Activated CD8-positive, alpha-beta T cell treated with anti-CD3 and anti-CD28 coated beads for 36 hours (primary cell): ENCODE results near the gene BMP10. TPM values are rescaled to one million over a fixed set of nuclear protein-coding genes. Genes with fewer than 3 reads are reported as not detected.

ENCODE experiments used
- ATAC-seq: fragments of 200-7000 bp; cut with Tn5 transposase; one replicate; pipeline ENCODE4 v1.10.0; 2021; ENCODE audit warnings: mild to moderate bottlenecking, moderate library complexity
- CTCF ChIA-PET: fragments of 350-600 bp; sonication (Branson Sonifier 250); formaldehyde crosslinking; loops from one replicate; lab custom pipeline; 2021; ENCODE audit warnings: antibody characterized with exemption; lab: Charles Lee
- POLR2A ChIA-PET: fragments of 350-600 bp; sonication (Branson Sonifier 250); formaldehyde crosslinking; loops from one replicate; lab custom pipeline; 2021; ENCODE audit warnings: antibody characterized with exemption; lab: Charles Lee
- DNase-seq: peaks from one replicate; pipeline ENCODE4 v3.0.0-alpha.2; 2020
- H3K27ac Mint-ChIP-seq: one replicate; pipeline ENCODE4 v1.8.0; 2021; ENCODE audit warnings: mild to moderate bottlenecking, mixed read lengths
- H3K27me3 Mint-ChIP-seq: one replicate; pipeline ENCODE4 v1.8.0; 2021; ENCODE audit warnings: mixed read lengths
- H3K36me3 Mint-ChIP-seq: one replicate; pipeline ENCODE4 v1.8.0; 2021; ENCODE audit warnings: low read depth, mixed read lengths
- H3K4me1 Mint-ChIP-seq: one replicate; pipeline ENCODE4 v1.8.0; 2021; ENCODE audit warnings: low read depth, mixed read lengths
- H3K4me3 Mint-ChIP-seq: one replicate; pipeline ENCODE4 v1.8.0; 2021; ENCODE audit warnings: mild to moderate bottlenecking, moderate library complexity, mixed read lengths
- H3K9me3 Mint-ChIP-seq: one replicate; pipeline ENCODE4 v1.8.0; 2021; ENCODE audit warnings: mixed read lengths
- intact Hi-C: fragments of 100-400 bp; cut with micrococcal nuclease; formaldehyde crosslinking; loops from one replicate; pipeline ENCODE4 v1.10.0; 2022
- total RNA-seq, 2 experiments: library from RNA; stranded (reverse); gene quantifications; one replicate each; pipeline ENCODE4 v1.2.3, GENCODE V29; 2021
- TF ChIP-seq, protein P1 (sequence below): fragments of 200-600 bp; IDR thresholded peaks from one replicate; pipeline ENCODE4 v1.8.0; 2022; ENCODE audit warnings: antibody characterized with exemption, mild to moderate bottlenecking

BMP10 gene
- total RNA-seq, 2 experiments from 2014 or later = not detected

GRCh38 chr2:68854476-68854875 is 16.7 kb downstream of the BMP10 start:
- DNase-seq (no peak), ATAC-seq (no peak)
- TF ChIP-seq, protein P1, sequence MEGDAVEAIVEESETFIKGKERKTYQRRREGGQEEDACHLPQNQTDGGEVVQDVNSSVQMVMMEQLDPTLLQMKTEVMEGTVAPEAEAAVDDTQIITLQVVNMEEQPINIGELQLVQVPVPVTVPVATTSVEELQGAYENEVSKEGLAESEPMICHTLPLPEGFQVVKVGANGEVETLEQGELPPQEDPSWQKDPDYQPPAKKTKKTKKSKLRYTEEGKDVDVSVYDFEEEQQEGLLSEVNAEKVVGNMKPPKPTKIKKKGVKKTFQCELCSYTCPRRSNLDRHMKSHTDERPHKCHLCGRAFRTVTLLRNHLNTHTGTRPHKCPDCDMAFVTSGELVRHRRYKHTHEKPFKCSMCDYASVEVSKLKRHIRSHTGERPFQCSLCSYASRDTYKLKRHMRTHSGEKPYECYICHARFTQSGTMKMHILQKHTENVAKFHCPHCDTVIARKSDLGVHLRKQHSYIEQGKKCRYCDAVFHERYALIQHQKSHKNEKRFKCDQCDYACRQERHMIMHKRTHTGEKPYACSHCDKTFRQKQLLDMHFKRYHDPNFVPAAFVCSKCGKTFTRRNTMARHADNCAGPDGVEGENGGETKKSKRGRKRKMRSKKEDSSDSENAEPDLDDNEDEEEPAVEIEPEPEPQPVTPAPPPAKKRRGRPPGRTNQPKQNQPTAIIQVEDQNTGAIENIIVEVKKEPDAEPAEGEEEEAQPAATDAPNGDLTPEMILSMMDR = no peak
- H3K27me3 Mint-ChIP-seq = peaks cover 5% of the 10 kb centered on the region
- no peaks in the 10 kb centered on the region for H3K9me3 Mint-ChIP-seq
- no peak overlapping the region for H3K4me3 Mint-ChIP-seq
- no peaks in the 10 kb centered on the region for H3K36me3 Mint-ChIP-seq
- H3K4me1 Mint-ChIP-seq = peaks cover 9% of the 10 kb centered on the region
- POLR2A ChIA-PET = interaction anchor here (1.8 kb wide), 1 partner anchor 54 kb away, joined by 4 read pairs; no protein-coding TSS in a partner anchor
- H3K27ac Mint-ChIP-seq = no peak overlapping the region
- intact Hi-C loops = no loop called here
- CTCF ChIA-PET = interaction anchor here (0.7 to 3.2 kb wide), 6 partner anchors 8 to 318 kb away, joined by 3 to 15 read pairs (median 3); no protein-coding TSS in a partner anchor

DNA sequence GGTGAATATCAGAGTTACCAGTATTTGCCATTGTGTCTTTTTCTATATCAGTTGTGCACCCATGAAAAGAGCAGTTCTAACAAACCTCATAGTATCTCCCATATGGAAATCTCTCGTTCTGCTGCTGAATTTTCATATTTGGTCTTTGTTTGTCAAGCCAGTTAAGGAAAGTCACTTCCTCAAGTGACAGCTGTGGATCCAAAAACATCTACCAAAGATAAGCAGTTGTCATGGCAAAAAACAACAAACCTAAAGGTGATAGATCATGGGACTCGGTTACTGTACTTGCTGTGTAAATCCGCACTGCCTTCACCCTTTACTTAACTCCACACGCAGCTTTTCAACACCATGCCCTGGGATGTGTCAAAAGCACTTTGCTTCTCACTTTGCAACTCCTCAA is 17.3 kb downstream of the BMP10 start:
- H3K9me3 Mint-ChIP-seq = no peaks in the 10 kb centered on the region
- ATAC-seq = no peak
- peaks cover 9% of the 10 kb centered on the region for H3K4me1 Mint-ChIP-seq
- no peak for DNase-seq
- intact Hi-C loops = no loop called here
- H3K4me3 Mint-ChIP-seq = no peak overlapping the region
- H3K27me3 Mint-ChIP-seq = peaks cover 6% of the 10 kb centered on the region
- H3K36me3 Mint-ChIP-seq = no peaks in the 10 kb centered on the region
- POLR2A ChIA-PET = interaction anchor here (1.8 kb wide), 1 partner anchor 54 kb away, joined by 4 read pairs; no protein-coding TSS in a partner anchor
- TF ChIP-seq, protein P1 = no peak
- H3K27ac Mint-ChIP-seq = no peak overlapping the region
- CTCF ChIA-PET = interaction anchor here (0.7 to 3.2 kb wide), 8 partner anchors 9 to 317 kb away, joined by 3 to 15 read pairs (median 3); no protein-coding TSS in a partner anchor

DNA sequence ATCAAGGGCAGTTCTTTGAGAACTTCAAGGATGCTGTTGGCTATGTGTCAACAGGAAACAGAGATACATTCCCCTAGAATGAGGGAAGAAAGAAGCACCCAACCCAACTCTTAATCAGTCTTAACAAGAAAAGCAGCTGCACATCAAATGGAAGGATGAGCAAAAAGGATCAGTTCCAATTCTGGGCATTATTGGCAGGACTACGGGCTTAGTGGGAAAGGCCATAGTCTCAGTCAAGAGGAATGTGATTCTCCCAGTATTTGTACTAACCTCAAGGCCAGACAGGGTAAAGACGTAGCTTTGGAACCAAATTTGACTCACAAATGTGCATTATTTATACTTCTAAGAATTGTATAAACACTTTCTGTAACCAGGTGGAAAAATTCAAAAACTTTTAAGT is 18.2 kb downstream of the BMP10 start:
- Mint-ChIP-seq H3K27me3 (peaks cover 10% of the 10 kb centered on the region), H3K4me1 (peaks cover 7% of the 10 kb centered on the region), H3K9me3 (no peaks in the 10 kb centered on the region), H3K36me3 (no peaks in the 10 kb centered on the region), H3K4me3 (no peak overlapping the region), H3K27ac (no peak overlapping the region)
- CTCF ChIA-PET = interaction anchor here (1.1 to 3.2 kb wide), 4 partner anchors 9 to 101 kb away, joined by 3 to 15 read pairs (median 4); no protein-coding TSS in a partner anchor
- POLR2A ChIA-PET = interaction anchor here (1.8 kb wide), 1 partner anchor 55 kb away, joined by 4 read pairs; no protein-coding TSS in a partner anchor
- intact Hi-C loops = no loop called here
- ATAC-seq (no peak), DNase-seq (no peak)
- TF ChIP-seq, protein P1 = no peak

GRCh38 chr2:68850524-68850923 is 20.7 kb downstream of the BMP10 start:
- Mint-ChIP-seq H3K9me3 (no peaks in the 10 kb centered on the region), H3K4me3 (no peak overlapping the region), H3K4me1 (no peaks in the 10 kb centered on the region), H3K36me3 (no peaks in the 10 kb centered on the region), H3K27ac (no peak overlapping the region), H3K27me3 (peaks cover 11% of the 10 kb centered on the region)
- CTCF ChIA-PET = interaction anchor here (0.8 to 4.8 kb wide), 7 partner anchors 11 to 141 kb away, joined by 3 to 27 read pairs (median 4); no protein-coding TSS in a partner anchor
- TF ChIP-seq, protein P1 = no peak
- intact Hi-C loops = no loop called here
- POLR2A ChIA-PET = no interaction called here
- no peak for ATAC-seq
- no peak for DNase-seq

DNA sequence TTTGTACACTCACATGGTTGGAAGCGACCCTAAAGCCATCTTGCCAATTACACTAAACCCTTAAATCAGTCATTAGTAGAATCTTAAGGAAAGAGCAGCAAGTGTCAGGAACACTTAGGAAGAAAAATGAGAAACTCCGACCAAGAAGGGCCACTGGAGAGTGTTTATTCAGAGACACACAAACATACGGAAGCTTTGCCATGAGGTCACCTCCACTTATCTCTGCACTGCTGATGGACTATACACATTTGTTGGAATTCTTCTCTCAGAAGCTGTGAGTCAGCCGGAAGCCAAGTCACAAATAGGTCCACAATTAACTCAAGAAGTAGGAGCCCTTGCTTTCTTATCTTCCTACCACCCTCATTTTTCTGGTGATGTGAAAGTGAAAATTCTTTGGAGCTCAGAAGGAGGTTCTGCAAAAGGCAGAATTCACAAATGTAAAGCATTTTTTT is 21.6 kb downstream of the BMP10 start:
- H3K27ac Mint-ChIP-seq = no peak overlapping the region
- TF ChIP-seq, protein P1 = no peak
- no peak for DNase-seq
- CTCF ChIA-PET = interaction anchor here (0.8 to 6.9 kb wide), 8 partner anchors 8 to 386 kb away, joined by 3 to 33 read pairs (median 4); no protein-coding TSS in a partner anchor
- POLR2A ChIA-PET = interaction anchor here (1.4 kb wide), 1 partner anchor 50 kb away, joined by 4 read pairs; no protein-coding TSS in a partner anchor
- intact Hi-C loops = no loop called here
- ATAC-seq = no peak
- no peaks in the 10 kb centered on the region for H3K4me1 Mint-ChIP-seq
- H3K27me3 Mint-ChIP-seq = peaks cover 11% of the 10 kb centered on the region
- no peak overlapping the region for H3K4me3 Mint-ChIP-seq
- no peaks in the 10 kb centered on the region for H3K9me3 Mint-ChIP-seq
- H3K36me3 Mint-ChIP-seq = no peaks in the 10 kb centered on the region
